ENCODE results near the gene ME3. TPM values are rescaled to one million over a fixed set of nuclear protein-coding genes. Genes with fewer than 3 reads are reported as not detected.

The ME3 gene
- total RNA-seq, 4 donors from 2014 or later = 1.9 to 11.0 (median 6.0) TPM

- 37 to 69% methylated on average over 3 of the region's 3 CpGs for WGBS, 2 donors
- intact Hi-C loops (cut with DNase I; ENCODE audit: low total_unique reads) = no loop called here
- H3K4me3 ChIP-seq (ENCODE audit: low read depth, poor library complexity, severe bottlenecking) = no peak overlapping the region
- DNase-seq (ENCODE audit: low spot score in 2 of 2) = no peak
- no peak for TF ChIP-seq CTCF (IDR thresholded peaks at IDR 0.05)
- TF ChIP-seq POLR2A (IDR thresholded peaks at IDR 0.05) = no peak
Observed at GRCh38 chr11:86510674-86511073, 161.7 kb downstream of the ME3 start.

DNA sequence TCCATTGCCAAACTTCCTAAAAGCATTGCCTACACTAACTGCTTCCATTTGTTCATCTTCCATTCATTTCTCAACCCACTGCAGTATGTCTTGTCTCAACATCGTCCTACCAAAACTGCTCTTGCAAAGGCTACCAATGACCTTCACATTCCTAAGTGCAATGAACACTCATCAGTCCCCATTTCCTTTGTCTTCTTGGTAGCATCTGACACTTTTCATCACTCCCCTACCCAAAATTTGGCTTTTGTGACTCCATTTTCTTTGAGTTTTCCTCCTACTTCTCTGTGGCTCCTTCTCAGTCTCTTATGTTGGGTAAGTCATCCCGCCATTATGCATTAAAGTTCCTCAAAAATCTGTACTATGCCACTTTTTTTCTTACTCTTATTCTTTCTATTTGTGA, 162.3 kb downstream of the ME3 start:
- DNase-seq (ENCODE audit: low spot score in 2 of 2) = no peak
- intact Hi-C loops (cut with DNase I; ENCODE audit: low total_unique reads) = no loop called here
- TF ChIP-seq CTCF (IDR thresholded peaks at IDR 0.05) (no peak), POLR2A (IDR thresholded peaks at IDR 0.05) (no peak)
- no peak overlapping the region for H3K4me3 ChIP-seq (ENCODE audit: low read depth, poor library complexity, severe bottlenecking)
- 86 to 94% methylated on average over 2 of the region's 2 CpGs for WGBS, 2 donors

GRCh38 chr11:86509588-86509974, 162.8 kb downstream of the ME3 start:
- TF ChIP-seq POLR2A (IDR thresholded peaks at IDR 0.05) (no peak), CTCF (IDR thresholded peaks at IDR 0.05) (no peak)
- DNase-seq (ENCODE audit: low spot score in 2 of 2) = no peak
- intact Hi-C loops (cut with DNase I; ENCODE audit: low total_unique reads) = no loop called here
- no peak overlapping the region for H3K4me3 ChIP-seq (ENCODE audit: low read depth, poor library complexity, severe bottlenecking)
- 0 to 23% methylated on average over 2 of the region's 2 CpGs for WGBS, 2 donors

GRCh38 chr11:86508604-86509587, 163.5 kb downstream of the ME3 start:
- no peak overlapping the region for H3K4me3 ChIP-seq (ENCODE audit: low read depth, poor library complexity, severe bottlenecking)
- 78 to 80% methylated on average over 6 of the region's 6 CpGs for WGBS, 2 donors
- intact Hi-C loops (cut with DNase I; ENCODE audit: low total_unique reads) = no loop called here
- DNase-seq (ENCODE audit: low spot score in 2 of 2) = no peak
- TF ChIP-seq POLR2A (IDR thresholded peaks at IDR 0.05) (no peak), CTCF (IDR thresholded peaks at IDR 0.05) (no peak)

DNA sequence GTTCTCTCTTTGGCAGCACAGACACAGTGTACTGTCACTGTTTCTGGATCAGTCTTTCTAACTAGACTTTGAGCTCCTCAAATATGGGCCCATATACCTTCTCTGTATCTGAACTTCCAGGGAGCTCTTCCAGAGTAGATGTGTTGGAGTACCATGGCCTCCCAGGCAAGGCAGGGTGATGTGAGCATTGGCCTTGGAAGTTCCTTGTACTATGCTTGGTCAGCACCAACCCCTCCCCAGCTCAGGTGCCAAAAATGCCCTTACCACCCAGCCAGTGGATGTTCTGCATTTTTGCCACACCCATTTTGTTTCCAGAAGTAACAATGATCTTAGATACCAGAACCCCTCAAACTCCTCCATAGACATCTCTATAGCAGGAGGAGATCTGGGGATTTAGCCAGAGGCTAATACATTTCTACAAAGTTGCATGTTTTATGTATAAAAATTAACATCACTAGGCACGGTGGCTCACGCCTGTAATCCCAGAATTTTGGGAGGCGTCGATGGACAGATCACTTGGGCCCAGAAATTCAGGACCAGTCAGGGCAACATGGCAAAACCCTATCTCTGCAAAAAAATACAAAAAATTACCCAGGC, 165.1 kb downstream of the ME3 start:
- intact Hi-C loops (cut with DNase I; ENCODE audit: low total_unique reads) = no loop called here
- no peak overlapping the region for H3K4me3 ChIP-seq (ENCODE audit: low read depth, poor library complexity, severe bottlenecking)
- WGBS, 2 donors = 93 to 99% methylated on average over 4 of the region's 4 CpGs
- TF ChIP-seq CTCF (IDR thresholded peaks at IDR 0.05) (no peak), POLR2A (IDR thresholded peaks at IDR 0.05) (no peak)
- DNase-seq (ENCODE audit: low spot score in 2 of 2) = peak in 1 of 2 donors; percentile 49

Data from lower leg skin (tissue), 4 donors.